ENCODE measurements around the gene ZNF329.

ZNF329 gene

GRCh38 chr19:58097349-58097748 is 53.2 kb downstream of the ZNF329 start:
- TF ChIP-seq ZNF274 (IDR thresholded peaks at IDR 0.05; ENCODE audit: low read depth, low read length): no peak
- no peak overlapping the region; the same call in 1 of the 2 replicates for H3K4me3 ChIP-seq (ENCODE audit: low read length)

- H3K4me3 ChIP-seq (ENCODE audit: low read length): no peak overlapping the region
- no peak for TF ChIP-seq ZNF274 (IDR thresholded peaks at IDR 0.05; ENCODE audit: low read depth, low read length)
Observed at GRCh38 chr19:58096884-58097283, 53.7 kb downstream of the ZNF329 start.

DNA sequence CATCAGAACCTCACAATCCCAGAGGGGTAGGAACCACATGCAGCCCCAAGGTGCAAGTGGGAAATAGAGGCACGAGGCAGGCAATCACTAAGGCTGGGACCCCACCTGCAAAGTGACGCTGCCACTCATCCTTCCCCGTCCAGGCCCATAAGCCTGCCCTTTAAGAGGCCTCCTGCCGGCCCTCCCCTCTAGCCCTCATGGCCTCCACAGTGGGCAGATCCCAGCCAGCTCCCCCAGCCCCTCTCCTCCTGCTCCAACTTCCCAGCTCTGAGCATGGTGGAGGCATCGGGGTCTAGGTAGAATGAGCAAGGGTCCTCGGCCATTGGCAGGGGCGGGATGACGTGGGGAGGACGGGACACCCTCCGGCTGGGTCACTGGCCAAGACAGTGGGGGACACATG is 55.3 kb downstream of the ZNF329 start:
- TF ChIP-seq ZNF274 (IDR thresholded peaks at IDR 0.05; ENCODE audit: low read depth, low read length): no peak
- no peak overlapping the region for H3K4me3 ChIP-seq (ENCODE audit: low read length)

DNA sequence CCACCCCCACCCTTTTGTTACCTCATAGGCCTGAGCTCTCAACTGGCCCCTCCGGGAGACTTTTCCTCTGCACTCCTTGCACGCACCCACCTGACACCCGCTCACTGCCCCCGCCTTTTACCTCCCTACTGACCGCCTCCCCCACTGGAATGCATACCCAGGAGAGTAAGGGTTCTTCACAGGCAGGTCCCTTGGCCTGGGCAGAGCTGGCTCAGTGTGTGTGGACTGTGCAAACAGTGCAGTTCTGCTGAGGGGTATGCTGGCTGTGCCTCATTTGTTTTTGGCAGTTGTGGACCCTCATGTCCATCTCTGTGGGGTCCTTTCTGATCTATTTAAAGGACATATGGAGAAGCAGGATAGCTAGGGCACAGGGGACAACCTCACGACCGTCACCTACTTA is 57.5 kb downstream of the ZNF329 start:
- no peak overlapping the region for H3K4me3 ChIP-seq (ENCODE audit: low read length)
- no peak for TF ChIP-seq ZNF274 (IDR thresholded peaks at IDR 0.05; ENCODE audit: low read depth, low read length)

GRCh38 chr19:58091251-58091995 is 59.2 kb downstream of the ZNF329 start:
- no peak for TF ChIP-seq ZNF274 (IDR thresholded peaks at IDR 0.05; ENCODE audit: low read depth, low read length)
- no peak overlapping the region for H3K4me3 ChIP-seq (ENCODE audit: low read length)

- no peak overlapping the region for H3K4me3 ChIP-seq (ENCODE audit: low read length)
- TF ChIP-seq ZNF274 (IDR thresholded peaks at IDR 0.05; ENCODE audit: low read depth, low read length): no peak
Observed at GRCh38 chr19:58089846-58090245, 60.7 kb downstream of the ZNF329 start.

DNA sequence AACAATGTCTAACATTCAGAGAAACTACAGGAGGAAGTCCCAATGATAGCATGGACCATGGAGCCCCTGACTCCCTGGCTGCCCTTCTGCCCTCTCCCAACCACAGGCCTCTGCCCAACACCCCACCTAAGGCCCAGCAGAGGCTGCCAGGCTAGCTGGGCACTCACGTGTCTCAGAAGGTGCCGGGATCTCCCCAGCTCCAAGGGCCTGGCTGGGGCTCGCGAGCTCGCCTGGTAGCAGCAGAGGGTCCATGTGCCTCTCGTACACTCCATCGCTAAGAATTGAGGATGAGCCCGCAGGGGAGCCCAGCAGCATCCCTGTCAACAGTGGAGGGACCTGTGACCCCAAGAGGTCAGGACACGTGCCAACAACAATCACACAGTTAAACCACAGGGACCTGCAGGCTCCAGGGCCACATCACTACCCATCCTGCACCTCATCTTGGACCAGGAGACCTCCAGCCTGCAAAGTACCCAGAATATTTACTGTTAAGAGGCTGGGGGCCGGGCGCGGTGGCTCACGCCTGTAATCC is 62.0 kb downstream of the ZNF329 start:
- no peak overlapping the region for H3K4me3 ChIP-seq (ENCODE audit: low read length)
- no peak for TF ChIP-seq ZNF274 (IDR thresholded peaks at IDR 0.05; ENCODE audit: low read depth, low read length)

DNA sequence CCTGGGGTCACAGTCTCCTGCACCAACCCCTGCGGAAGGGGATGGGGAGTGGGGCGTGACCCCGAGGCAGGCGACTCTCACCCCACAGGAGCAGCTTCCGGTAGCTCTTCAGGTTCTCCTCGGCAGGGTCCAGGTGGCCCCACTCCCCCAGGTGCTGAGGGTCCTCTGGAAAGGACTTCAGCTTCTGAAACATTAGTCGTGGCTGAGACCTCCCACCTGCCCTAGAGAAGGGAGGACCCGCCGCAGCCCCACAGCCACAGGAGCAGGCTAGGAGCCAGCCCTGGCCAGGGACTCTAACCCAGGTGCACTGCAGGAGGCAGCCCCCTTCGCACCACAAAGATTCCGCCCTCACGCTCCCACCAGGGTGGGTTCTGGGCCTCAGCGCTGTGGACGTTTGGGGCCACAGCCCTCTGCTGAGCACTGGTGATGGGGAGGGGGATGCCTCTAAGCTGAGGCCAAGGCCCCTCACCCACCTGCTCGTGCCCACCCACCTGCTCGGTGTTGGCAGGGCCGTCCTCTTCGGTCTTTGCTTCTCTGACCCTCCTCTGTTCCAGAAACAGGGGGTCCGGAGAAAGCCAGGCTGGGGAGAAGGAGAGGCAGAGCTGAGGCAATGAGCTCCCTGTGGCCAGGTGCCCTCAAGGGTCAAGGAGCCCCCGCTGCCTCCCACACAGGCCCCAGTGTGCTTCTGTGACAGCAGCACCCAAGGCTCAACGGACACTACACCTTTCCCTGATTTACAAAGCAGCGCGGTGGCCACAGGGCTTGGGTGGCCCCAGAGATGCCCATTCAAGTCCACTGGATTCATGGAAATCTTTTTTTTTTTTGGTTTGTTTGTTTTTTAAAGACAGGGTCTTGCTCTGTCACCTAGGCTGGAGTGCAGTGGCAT is 63.5 kb downstream of the ZNF329 start:
- no peak for TF ChIP-seq ZNF274 (IDR thresholded peaks at IDR 0.05; ENCODE audit: low read depth, low read length)
- H3K4me3 ChIP-seq (ENCODE audit: low read length): no peak overlapping the region

DNA sequence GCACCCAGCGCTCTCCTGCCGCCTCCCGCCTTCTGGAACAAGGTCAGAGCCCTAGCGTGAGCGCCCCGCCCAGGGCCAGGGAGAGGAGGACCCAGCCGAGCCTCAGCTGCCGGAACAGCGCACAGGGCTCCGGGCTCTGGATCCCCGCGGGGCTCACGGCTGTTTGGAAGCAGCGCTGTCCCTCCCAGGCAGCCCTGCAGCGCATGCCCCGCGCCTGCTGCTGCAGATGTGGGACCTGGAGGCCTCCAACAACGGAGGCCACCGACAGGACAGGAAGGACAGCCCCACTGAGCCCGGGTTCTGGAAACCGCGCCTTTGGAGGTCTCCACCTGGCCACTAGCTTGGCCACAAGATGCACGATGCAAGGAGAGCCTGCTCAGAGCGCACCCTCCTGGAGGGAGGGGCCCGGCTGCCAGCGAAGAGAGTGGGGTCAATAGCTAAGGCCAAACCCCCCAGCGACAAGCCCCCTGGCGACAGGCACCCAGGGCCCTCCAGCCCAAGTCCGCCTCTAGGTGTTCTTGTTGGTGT is 65.2 kb downstream of the ZNF329 start:
- H3K4me3 ChIP-seq (ENCODE audit: low read length): no peak overlapping the region
- no peak for TF ChIP-seq ZNF274 (IDR thresholded peaks at IDR 0.05; ENCODE audit: low read depth, low read length)

DNA sequence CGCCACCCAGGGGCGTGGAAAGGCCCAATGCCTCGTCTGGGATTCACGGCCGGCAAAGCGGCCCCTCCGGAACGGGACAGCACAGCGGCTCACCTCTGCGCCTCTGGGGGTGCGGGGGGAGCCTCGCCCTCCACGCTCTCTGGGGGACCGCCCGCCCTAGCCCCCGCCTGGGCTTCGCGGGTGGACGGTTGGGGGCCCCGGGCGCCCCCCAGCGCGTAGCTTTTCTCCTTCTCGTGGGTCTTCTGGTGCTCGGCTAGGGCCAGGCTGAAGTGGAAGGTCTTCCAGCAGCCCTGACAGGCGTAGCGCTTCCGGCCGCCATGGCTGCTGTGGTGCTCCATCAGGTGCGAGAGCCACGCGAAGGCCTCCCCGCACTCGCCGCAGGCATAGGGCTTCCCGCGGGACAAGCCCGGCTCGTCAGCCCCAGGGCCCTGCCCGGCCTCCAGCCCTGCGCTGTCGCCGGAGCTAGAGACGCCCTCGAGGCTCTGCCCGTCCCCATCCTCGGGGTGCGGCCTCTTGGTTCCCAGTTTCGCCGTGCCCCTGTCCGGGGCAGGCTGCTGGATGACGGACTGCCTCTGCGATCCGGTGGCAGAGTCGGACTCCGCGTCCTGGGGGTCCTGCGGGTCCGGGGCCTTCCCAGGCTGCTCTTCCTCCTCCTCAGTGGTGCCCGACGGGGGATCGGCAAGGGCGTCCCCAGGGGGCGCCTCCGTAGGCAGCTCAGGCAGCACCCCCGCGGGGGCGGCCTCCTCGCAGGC is 65.8 kb downstream of the ZNF329 start:
- H3K4me3 ChIP-seq (ENCODE audit: low read length): no peak overlapping the region
- TF ChIP-seq ZNF274 (IDR thresholded peaks at IDR 0.05; ENCODE audit: low read depth, low read length): no peak

- H3K4me3 ChIP-seq (ENCODE audit: low read length): no peak overlapping the region
- TF ChIP-seq ZNF274 (IDR thresholded peaks at IDR 0.05; ENCODE audit: low read depth, low read length): no peak
Observed at GRCh38 chr19:58083021-58083420, 67.6 kb downstream of the ZNF329 start.

DNA sequence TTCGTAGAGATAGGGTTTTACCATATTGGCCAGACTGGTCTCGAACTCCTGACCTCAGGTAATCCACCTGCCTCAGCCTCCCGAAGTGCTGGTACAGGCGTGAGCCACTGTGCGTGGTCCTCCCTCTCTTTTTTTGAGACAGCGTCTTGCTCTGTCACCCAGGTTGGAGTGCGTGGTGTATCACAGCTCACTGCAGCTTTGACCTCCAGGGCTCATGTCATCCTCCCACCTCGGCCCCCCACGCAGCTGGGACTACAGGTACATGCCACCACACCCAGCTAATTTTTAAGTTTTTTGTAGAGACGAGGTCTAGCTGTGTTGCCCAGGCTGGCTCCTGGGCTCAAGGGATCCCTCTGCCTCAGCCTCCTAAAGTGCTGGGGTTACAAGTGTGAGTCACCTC is 70.8 kb downstream of the ZNF329 start:
- no peak for TF ChIP-seq ZNF274 (IDR thresholded peaks at IDR 0.05; ENCODE audit: low read depth, low read length)
- H3K4me3 ChIP-seq (ENCODE audit: low read length): no peak overlapping the region
